ENCODE measurements around the gene SEPHS2. TPM values are rescaled to one million over a fixed set of nuclear protein-coding genes. Genes with fewer than 3 reads are reported as not detected.

Gene SEPHS2
- total and polyA plus RNA-seq, 2 experiments from 2014 or later, result 14.0 to 51.9 TPM

GRCh38 chr16:30395992-30396585 is 49.6 kb downstream of the SEPHS2 start:
- Histone ChIP-seq H3K27ac (peak overlapping the region; percentile 98), H3K4me1 (ENCODE audit: low read depth) (peaks cover 23% of the 10 kb centered on the region), H3K27me3 (no peaks in the 10 kb centered on the region), H3K4me3 (peak overlapping the region; percentile 95), H3K9me3 (ENCODE audit: low read depth) (no peaks in the 10 kb centered on the region), H3K36me3 (no peaks in the 10 kb centered on the region)
- DNase-seq (ENCODE audit: low read depth in 1 of 2, low spot score in 1 of 2), result peak in 1 of 2 donors; percentile 19
- no peak for TF ChIP-seq CTCF (IDR thresholded peaks at IDR 0.05; ENCODE audit: low read depth, low read length)

- Histone ChIP-seq H3K9me3 (ENCODE audit: low read depth) (no peaks in the 10 kb centered on the region), H3K36me3 (no peaks in the 10 kb centered on the region), H3K4me1 (ENCODE audit: low read depth) (peaks cover 21% of the 10 kb centered on the region), H3K27ac (peak within 1 kb of the TSS; percentile 98), H3K4me3 (peak within 1 kb of the TSS; percentile 95), H3K27me3 (no peaks in the 10 kb centered on the region)
- peak; percentile 94 to 97 for DNase-seq (ENCODE audit: low read depth in 1 of 2, low spot score in 1 of 2)
- no peak for TF ChIP-seq CTCF (IDR thresholded peaks at IDR 0.05; ENCODE audit: low read depth, low read length)
Observed at GRCh38 chr16:30395155-30395991, 50.3 kb downstream of the SEPHS2 start, which contains the start of gene ZNF48. TSS of gene ZNF48 (plus strand) at chr16:30395420. CDS start at chr16:30395795, 375 bp downstream.

GRCh38 chr16:30394592-30395154 is 51.0 kb downstream of the SEPHS2 start:
- Histone ChIP-seq H3K27me3 (no peaks in the 10 kb centered on the region), H3K4me3 (peak overlapping the region; percentile 95), H3K9me3 (ENCODE audit: low read depth) (no peaks in the 10 kb centered on the region), H3K27ac (peak overlapping the region; percentile 98), H3K4me1 (ENCODE audit: low read depth) (peaks cover 19% of the 10 kb centered on the region), H3K36me3 (no peaks in the 10 kb centered on the region)
- peak; percentile 35 to 64 for DNase-seq (ENCODE audit: low read depth in 1 of 2, low spot score in 1 of 2)
- TF ChIP-seq CTCF (IDR thresholded peaks at IDR 0.05; ENCODE audit: low read depth, low read length), result no peak

Other genes starting within 250 kb of the SEPHS2 start
- 3.7 and 4.2 TPM in 2 replicates for gene SULT1A3, start 246.6 kb downstream of the SEPHS2 start, total RNA-seq
- gene SULT1A3, start 246.6 kb downstream of the SEPHS2 start, polyA plus RNA-seq, result 7.7 and 17.1 TPM in 2 replicates
- 0.07 and 3.2 TPM in 2 replicates for gene NPIPB13, start 197.4 kb downstream of the SEPHS2 start, total RNA-seq
- gene NPIPB13, start 197.4 kb downstream of the SEPHS2 start, polyA plus RNA-seq, result 4.1 and 5.3 TPM in 2 replicates
- gene CD2BP2, start 90.6 kb downstream of the SEPHS2 start, total RNA-seq, result 56.7 and 63.1 TPM in 2 replicates
- 47.2 TPM in 2 replicates for gene CD2BP2, start 90.6 kb downstream of the SEPHS2 start, polyA plus RNA-seq
- 50.7 and 58.4 TPM in 2 replicates for gene TBC1D10B, start 75.4 kb downstream of the SEPHS2 start, total RNA-seq
- gene TBC1D10B, start 75.4 kb downstream of the SEPHS2 start, polyA plus RNA-seq, result 39.9 and 51.3 TPM in 2 replicates
- 1.5 TPM in 1 of 2 replicates, not detected in the other for gene MYL11, start 71.1 kb downstream of the SEPHS2 start, total RNA-seq
- 0.69 and 5.5 TPM in 2 replicates for gene MYL11, start 71.1 kb downstream of the SEPHS2 start, polyA plus RNA-seq
- 0.92 and 0.95 TPM in 2 replicates for gene SEPTIN1, start 63.3 kb downstream of the SEPHS2 start, total RNA-seq
- gene SEPTIN1, start 63.3 kb downstream of the SEPHS2 start, polyA plus RNA-seq, result 8.7 and 11.9 TPM in 2 replicates
- 29.5 and 32.3 TPM in 2 replicates for gene ZNF48, start 50.5 kb downstream of the SEPHS2 start, total RNA-seq
- gene ZNF48, start 50.5 kb downstream of the SEPHS2 start, polyA plus RNA-seq, result 12.5 and 20.8 TPM in 2 replicates
- gene ZNF771, start 38.3 kb downstream of the SEPHS2 start, total RNA-seq, result 29.1 and 31.5 TPM in 2 replicates
- gene ZNF771, start 38.3 kb downstream of the SEPHS2 start, polyA plus RNA-seq, result 26.5 and 36.1 TPM in 2 replicates
- gene DCTPP1, start 15.8 kb downstream of the SEPHS2 start, total RNA-seq, result 43.0 and 46.3 TPM in 2 replicates
- gene DCTPP1, start 15.8 kb downstream of the SEPHS2 start, polyA plus RNA-seq, result 77.0 and 85.2 TPM in 2 replicates
- gene ITGAL, start 26.9 kb upstream of the SEPHS2 start, total RNA-seq, result not detected in 2 replicates
- 0.46 TPM in 1 of 2 replicates, not detected in the other for gene ITGAL, start 26.9 kb upstream of the SEPHS2 start, polyA plus RNA-seq
- gene ZNF768, start 80.7 kb upstream of the SEPHS2 start, total RNA-seq, result 73.1 and 79.1 TPM in 2 replicates
- gene ZNF768, start 80.7 kb upstream of the SEPHS2 start, polyA plus RNA-seq, result 19.4 and 31.0 TPM in 2 replicates
- gene ZNF747, start 89.0 kb upstream of the SEPHS2 start, total RNA-seq, result 16.2 and 17.7 TPM in 2 replicates
- 12.7 and 17.5 TPM in 2 replicates for gene ZNF747, start 89.0 kb upstream of the SEPHS2 start, polyA plus RNA-seq
- 25.3 and 34.7 TPM in 2 replicates for gene ZNF764, start 112.5 kb upstream of the SEPHS2 start, total RNA-seq
- 12.0 and 17.9 TPM in 2 replicates for gene ZNF764, start 112.5 kb upstream of the SEPHS2 start, polyA plus RNA-seq
- gene ZNF688, start 125.8 kb upstream of the SEPHS2 start, total RNA-seq, result 18.3 and 22.0 TPM in 2 replicates
- gene ZNF688, start 125.8 kb upstream of the SEPHS2 start, polyA plus RNA-seq, result 12.4 and 25.0 TPM in 2 replicates
- 19.3 and 25.5 TPM in 2 replicates for gene ZNF785, start 139.8 kb upstream of the SEPHS2 start, total RNA-seq
- gene ZNF785, start 139.8 kb upstream of the SEPHS2 start, polyA plus RNA-seq, result 12.0 and 12.9 TPM in 2 replicates
- gene ZNF689, start 164.5 kb upstream of the SEPHS2 start, total RNA-seq, result 19.4 and 19.5 TPM in 2 replicates
- gene ZNF689, start 164.5 kb upstream of the SEPHS2 start, polyA plus RNA-seq, result 11.3 and 17.9 TPM in 2 replicates
- 30.8 and 33.7 TPM in 2 replicates for gene PRR14, start 205.1 kb upstream of the SEPHS2 start, total RNA-seq
- gene PRR14, start 205.1 kb upstream of the SEPHS2 start, polyA plus RNA-seq, result 25.0 and 28.5 TPM in 2 replicates
- gene FBRS, start 212.6 kb upstream of the SEPHS2 start, total RNA-seq, result 47.0 and 55.4 TPM in 2 replicates
- 21.2 and 25.8 TPM in 2 replicates for gene FBRS, start 212.6 kb upstream of the SEPHS2 start, polyA plus RNA-seq

All from cardiac muscle cell (in vitro differentiated cells and primary cell).